ENCODE data around the gene RNF6.

GRCh38 chr13:26270707-26271106, 48.6 kb upstream of the RNF6 start:
- TF ChIP-seq, protein P1, sequence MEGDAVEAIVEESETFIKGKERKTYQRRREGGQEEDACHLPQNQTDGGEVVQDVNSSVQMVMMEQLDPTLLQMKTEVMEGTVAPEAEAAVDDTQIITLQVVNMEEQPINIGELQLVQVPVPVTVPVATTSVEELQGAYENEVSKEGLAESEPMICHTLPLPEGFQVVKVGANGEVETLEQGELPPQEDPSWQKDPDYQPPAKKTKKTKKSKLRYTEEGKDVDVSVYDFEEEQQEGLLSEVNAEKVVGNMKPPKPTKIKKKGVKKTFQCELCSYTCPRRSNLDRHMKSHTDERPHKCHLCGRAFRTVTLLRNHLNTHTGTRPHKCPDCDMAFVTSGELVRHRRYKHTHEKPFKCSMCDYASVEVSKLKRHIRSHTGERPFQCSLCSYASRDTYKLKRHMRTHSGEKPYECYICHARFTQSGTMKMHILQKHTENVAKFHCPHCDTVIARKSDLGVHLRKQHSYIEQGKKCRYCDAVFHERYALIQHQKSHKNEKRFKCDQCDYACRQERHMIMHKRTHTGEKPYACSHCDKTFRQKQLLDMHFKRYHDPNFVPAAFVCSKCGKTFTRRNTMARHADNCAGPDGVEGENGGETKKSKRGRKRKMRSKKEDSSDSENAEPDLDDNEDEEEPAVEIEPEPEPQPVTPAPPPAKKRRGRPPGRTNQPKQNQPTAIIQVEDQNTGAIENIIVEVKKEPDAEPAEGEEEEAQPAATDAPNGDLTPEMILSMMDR (IDR thresholded peaks at IDR 0.05), result no peak
- no peak for TF ChIP-seq JUND (IDR thresholded peaks at IDR 0.05)
- TF ChIP-seq CHD2 (IDR thresholded peaks at IDR 0.05; ENCODE audit: low read length, partially characterized antibody), result no peak
- no peak for TF ChIP-seq MAX (IDR thresholded peaks at IDR 0.05; ENCODE audit: low read depth)
- no peak for TF ChIP-seq EP300 (IDR thresholded peaks at IDR 0.05; ENCODE audit: borderline replicate concordance in 1 of 2, low read depth in 1 of 2, low read length in 1 of 2)
- no peak for TF ChIP-seq RAD21 (IDR thresholded peaks at IDR 0.05; ENCODE audit: low read length)
